ENCODE measurements around the gene CHTOP. TPM values are rescaled to one million over a fixed set of nuclear protein-coding genes. Genes with fewer than 3 reads are reported as not detected.

Gene CHTOP
- total RNA-seq, 1 donor from 2014 or later: 59.3 TPM

DNA sequence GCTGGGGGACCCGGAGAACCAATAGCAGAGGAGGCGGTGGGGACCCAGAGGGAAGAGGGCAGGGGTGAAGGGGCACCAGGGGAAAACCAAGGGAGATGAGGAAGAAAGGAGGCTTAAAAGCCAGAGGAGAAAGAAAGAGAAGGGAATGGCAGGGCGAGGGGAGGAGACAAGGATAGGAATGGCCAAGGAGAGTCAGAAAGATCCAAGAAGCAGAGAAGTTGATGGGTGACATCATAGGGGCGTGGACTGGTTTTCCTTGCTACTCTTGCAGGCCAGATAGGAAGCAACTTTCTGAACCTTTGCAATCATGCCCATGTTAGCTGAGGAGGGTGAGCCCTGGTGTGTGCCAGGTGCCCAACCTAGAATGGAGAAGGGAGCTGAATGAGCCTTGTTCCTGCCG is 50.0 kb downstream of the CHTOP start:
- Mint-ChIP-seq H3K9me3 (ENCODE audit: unreplicated experiment) (no peaks in the 10 kb centered on the region), H3K4me3 (ENCODE audit: unreplicated experiment) (peak overlapping the region; percentile 14), H3K4me1 (ENCODE audit: unreplicated experiment) (peaks cover 38% of the 10 kb centered on the region), H3K36me3 (ENCODE audit: low read depth, unreplicated experiment) (peaks cover 53% of the 10 kb centered on the region), H3K27me3 (ENCODE audit: unreplicated experiment) (peaks cover 2% of the 10 kb centered on the region), H3K27ac (ENCODE audit: unreplicated experiment) (peak overlapping the region; percentile 6)
- TF ChIP-seq CTCF (IDR thresholded peaks at IDR 0.05; ENCODE audit: unreplicated experiment): no peak
- DNase-seq (ENCODE audit: low spot score): no peak

DNA sequence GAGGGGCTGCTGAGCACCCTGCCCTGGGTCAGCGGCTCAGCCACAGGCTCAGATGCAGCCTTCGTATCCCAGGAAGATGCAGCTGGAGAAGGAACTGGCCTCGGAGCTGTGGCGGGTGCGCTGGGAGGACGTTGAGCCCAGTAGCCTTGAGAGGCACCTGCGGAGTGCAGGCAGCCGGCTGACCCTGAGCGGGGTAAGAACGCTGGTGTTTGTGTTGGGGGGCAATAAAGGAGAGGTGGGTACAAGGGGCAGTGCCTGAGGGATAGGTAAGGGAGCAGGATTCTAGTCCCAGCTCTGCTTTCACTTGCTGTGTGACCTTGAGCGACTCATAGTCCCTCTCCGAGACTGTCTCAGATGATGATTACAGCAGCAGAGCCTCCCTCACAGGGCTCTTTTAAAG is 51.0 kb downstream of the CHTOP start:
- DNase-seq (ENCODE audit: low spot score): no peak
- TF ChIP-seq CTCF (IDR thresholded peaks at IDR 0.05; ENCODE audit: unreplicated experiment): no peak
- Mint-ChIP-seq H3K27ac (ENCODE audit: unreplicated experiment) (no peak overlapping the region), H3K36me3 (ENCODE audit: low read depth, unreplicated experiment) (peaks cover 58% of the 10 kb centered on the region), H3K9me3 (ENCODE audit: unreplicated experiment) (no peaks in the 10 kb centered on the region), H3K4me1 (ENCODE audit: unreplicated experiment) (peaks cover 34% of the 10 kb centered on the region), H3K27me3 (ENCODE audit: unreplicated experiment) (peaks cover 2% of the 10 kb centered on the region), H3K4me3 (ENCODE audit: unreplicated experiment) (no peak overlapping the region)

DNA sequence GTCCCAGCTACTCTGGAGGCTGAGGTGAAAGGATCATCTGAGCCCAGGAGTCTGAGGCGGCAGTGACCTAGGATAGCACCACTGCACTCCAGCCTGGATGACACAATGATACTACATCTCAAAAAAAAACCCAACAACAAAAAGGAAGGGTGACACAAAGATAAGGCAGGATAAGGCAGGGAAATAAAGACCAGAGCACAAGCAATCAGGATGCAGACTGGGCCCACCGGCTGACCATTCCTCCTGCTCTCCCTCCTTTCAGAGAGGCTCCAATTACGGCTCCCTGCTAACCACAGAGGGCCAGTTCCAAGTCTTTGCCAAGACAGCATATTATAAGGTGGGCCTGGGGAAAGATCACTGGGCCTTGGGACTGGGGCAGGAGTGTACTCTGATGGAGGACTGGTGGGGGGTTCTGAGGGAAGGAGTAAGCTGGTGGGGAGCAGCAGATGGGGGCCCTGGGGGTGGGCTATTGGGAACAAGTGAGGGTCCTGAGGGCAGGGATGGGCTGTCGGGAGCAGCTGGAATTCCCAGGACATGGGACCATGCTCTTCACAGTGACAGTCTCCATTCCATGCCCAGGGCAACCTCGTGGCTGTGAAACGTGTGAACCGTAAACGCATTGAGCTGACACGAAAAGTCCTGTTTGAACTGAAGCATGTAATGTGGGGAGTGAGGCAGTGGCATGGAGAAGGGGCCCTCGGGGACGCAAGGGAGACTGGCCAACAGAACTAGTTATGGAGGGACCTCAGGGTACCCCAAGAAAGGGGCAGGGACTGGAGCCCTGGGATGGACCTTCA is 51.9 kb downstream of the CHTOP start:
- no peak for DNase-seq (ENCODE audit: low spot score)
- H3K36me3 Mint-ChIP-seq (ENCODE audit: low read depth, unreplicated experiment): peaks cover 64% of the 10 kb centered on the region
- H3K27me3 Mint-ChIP-seq (ENCODE audit: unreplicated experiment): no peaks in the 10 kb centered on the region
- no peak overlapping the region for H3K4me3 Mint-ChIP-seq (ENCODE audit: unreplicated experiment)
- H3K4me1 Mint-ChIP-seq (ENCODE audit: unreplicated experiment): peaks cover 29% of the 10 kb centered on the region
- peak overlapping the region; percentile 85 for H3K27ac Mint-ChIP-seq (ENCODE audit: unreplicated experiment)
- no peak for TF ChIP-seq CTCF (IDR thresholded peaks at IDR 0.05; ENCODE audit: unreplicated experiment)
- H3K9me3 Mint-ChIP-seq (ENCODE audit: unreplicated experiment): no peaks in the 10 kb centered on the region

- Mint-ChIP-seq H3K4me3 (ENCODE audit: unreplicated experiment) (no peak overlapping the region), H3K27me3 (ENCODE audit: unreplicated experiment) (peaks cover 1% of the 10 kb centered on the region), H3K36me3 (ENCODE audit: low read depth, unreplicated experiment) (peaks cover 55% of the 10 kb centered on the region), H3K27ac (ENCODE audit: unreplicated experiment) (no peak overlapping the region), H3K4me1 (ENCODE audit: unreplicated experiment) (peaks cover 18% of the 10 kb centered on the region), H3K9me3 (ENCODE audit: unreplicated experiment) (no peaks in the 10 kb centered on the region)
- TF ChIP-seq CTCF (IDR thresholded peaks at IDR 0.05; ENCODE audit: unreplicated experiment): no peak
- no peak for DNase-seq (ENCODE audit: low spot score)
Measured at GRCh38 chr1:153687346-153688125, 53.7 kb downstream of the CHTOP start.

DNA sequence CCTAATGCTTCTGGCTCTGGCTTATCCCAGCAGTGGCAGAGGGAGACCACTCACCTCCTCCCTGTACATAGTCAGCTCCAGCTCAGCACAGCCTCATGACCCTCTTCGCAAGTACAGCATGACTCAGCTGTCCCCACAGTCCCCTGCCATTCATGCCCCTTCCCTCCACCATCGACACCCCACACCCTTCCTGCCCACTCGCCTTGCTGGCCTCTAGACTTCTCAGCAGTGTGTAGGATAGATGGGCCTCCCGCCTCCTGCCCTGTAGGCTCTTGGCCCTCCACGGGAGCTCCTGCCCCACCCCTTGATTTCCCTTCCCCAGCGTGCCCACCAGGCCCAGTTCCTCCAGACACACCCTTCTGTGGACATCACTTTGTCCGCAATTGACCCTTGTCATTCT is 54.4 kb downstream of the CHTOP start:
- Mint-ChIP-seq H3K27me3 (ENCODE audit: unreplicated experiment) (peaks cover 1% of the 10 kb centered on the region), H3K9me3 (ENCODE audit: unreplicated experiment) (no peaks in the 10 kb centered on the region), H3K36me3 (ENCODE audit: low read depth, unreplicated experiment) (peaks cover 50% of the 10 kb centered on the region), H3K4me1 (ENCODE audit: unreplicated experiment) (peaks cover 18% of the 10 kb centered on the region), H3K27ac (ENCODE audit: unreplicated experiment) (peak overlapping the region; percentile 17), H3K4me3 (ENCODE audit: unreplicated experiment) (peak overlapping the region; percentile 75)
- no peak for TF ChIP-seq CTCF (IDR thresholded peaks at IDR 0.05; ENCODE audit: unreplicated experiment)
- DNase-seq (ENCODE audit: low spot score): no peak
